Retinal pigment epithelial cell (primary cell): ENCODE measurements around the gene LMAN1L.

Experiments used
- DNase-seq: peaks from one replicate; pipeline ENCODE4 v3.0.0-alpha.2; 2010; ENCODE audit warnings: low read depth
- H3K4me3 ChIP-seq: 2 replicates; pipeline ENCODE4 v1.5.1; 2011; ENCODE audit warnings: mild to moderate bottlenecking, low read length, control low read depth, moderate library complexity
- CTCF ChIP-seq: conservative IDR thresholded peaks from 2 replicates; pipeline ENCODE4 v1.5.1; 2011; ENCODE audit warnings: low read depth, low read length, control low read depth, inconsistent platforms

LMAN1L gene

GRCh38 chr15:74809956-74810355 is 2.7 kb upstream of the LMAN1L start:
- DNase-seq, result no peak
- no peak overlapping the region for H3K4me3 ChIP-seq
- no peak for TF ChIP-seq CTCF

GRCh38 chr15:74815121-74815934 is 2.7 kb downstream of the LMAN1L start:
- no peak for DNase-seq
- H3K4me3 ChIP-seq, result no peak overlapping the region
- no peak for TF ChIP-seq CTCF

- no peak for DNase-seq
- no peak for TF ChIP-seq CTCF
- H3K4me3 ChIP-seq, result no peak overlapping the region
These were observed 3.3 kb downstream of the LMAN1L start for GRCh38 chr15:74815961-74816360.

- TF ChIP-seq CTCF, result peak; percentile 4
- no peak for DNase-seq
- H3K4me3 ChIP-seq, result no peak overlapping the region
These were observed 4.2 kb downstream of the LMAN1L start for GRCh38 chr15:74816624-74817369.

- TF ChIP-seq CTCF, result peak; percentile 14
- DNase-seq, result no peak
- no peak overlapping the region for H3K4me3 ChIP-seq
These were observed 4.7 kb downstream of the LMAN1L start for GRCh38 chr15:74817370-74817737.

- DNase-seq, result no peak
- TF ChIP-seq CTCF, result no peak
- H3K4me3 ChIP-seq, result no peak overlapping the region
These were observed 7.4 kb downstream of the LMAN1L start for GRCh38 chr15:74820056-74820455.
